ENCODE data around the gene MCL1. TPM values are rescaled to one million over a fixed set of nuclear protein-coding genes. Genes with fewer than 3 reads are reported as not detected.

The MCL1 gene
- total RNA-seq, 1 donor from 2014 or later, result 149 TPM

- DNase-seq (ENCODE audit: low read depth in 2 of 2), result no peak
Observed at GRCh38 chr1:150557813-150558212, 21.6 kb downstream of the MCL1 start.

- no peak for DNase-seq (ENCODE audit: low read depth in 2 of 2)
Observed at GRCh38 chr1:150557065-150557600, 22.3 kb downstream of the MCL1 start.

- no peak for DNase-seq (ENCODE audit: low read depth in 2 of 2)
Observed at GRCh38 chr1:150555971-150556865, 23.2 kb downstream of the MCL1 start.

- no peak for DNase-seq (ENCODE audit: low read depth in 2 of 2)
Observed at GRCh38 chr1:150555198-150555970, 24.0 kb downstream of the MCL1 start.

GRCh38 chr1:150554086-150554452 lies 25.3 kb downstream of the MCL1 start:
- DNase-seq (ENCODE audit: low read depth in 2 of 2), result no peak

- no peak for DNase-seq (ENCODE audit: low read depth in 2 of 2)
Observed at GRCh38 chr1:150553392-150554085, 25.9 kb downstream of the MCL1 start.

GRCh38 chr1:150552911-150553289 lies 26.5 kb downstream of the MCL1 start:
- DNase-seq (ENCODE audit: low read depth in 2 of 2), result no peak

GRCh38 chr1:150552128-150552910 lies 27.1 kb downstream of the MCL1 start:
- peak; percentile 46 to 74 for DNase-seq (ENCODE audit: low read depth in 2 of 2)

GRCh38 chr1:150551784-150552127 lies 27.7 kb downstream of the MCL1 start:
- no peak for DNase-seq (ENCODE audit: low read depth in 2 of 2)

- no peak for DNase-seq (ENCODE audit: low read depth in 2 of 2)
Observed at GRCh38 chr1:150551051-150551783, 28.2 kb downstream of the MCL1 start.

- no peak for DNase-seq (ENCODE audit: low read depth in 2 of 2)
Observed at GRCh38 chr1:150550222-150551050, 29.0 kb downstream of the MCL1 start.

GRCh38 chr1:150549496-150550221 lies 29.8 kb downstream of the MCL1 start:
- no peak for DNase-seq (ENCODE audit: low read depth in 2 of 2)

GRCh38 chr1:150548632-150549495 lies 30.5 kb downstream of the MCL1 start, which contains the start of gene ADAMTSL4:
Gene ADAMTSL4, plus strand, starts transcription at chr1:150549408. Its CDS starts 2,881 bp downstream, at chr1:150552289.
- DNase-seq (ENCODE audit: low read depth in 2 of 2), result peak in 1 of 2 donors; percentile 67

- DNase-seq (ENCODE audit: low read depth in 2 of 2), result no peak
Observed at GRCh38 chr1:150548324-150548631, 31.1 kb downstream of the MCL1 start.

GRCh38 chr1:150546294-150546937 lies 33.0 kb downstream of the MCL1 start:
- no peak for DNase-seq (ENCODE audit: low read depth in 2 of 2)

GRCh38 chr1:150545486-150546032 lies 33.9 kb downstream of the MCL1 start:
- no peak for DNase-seq (ENCODE audit: low read depth in 2 of 2)

GRCh38 chr1:150544204-150544603 lies 35.2 kb downstream of the MCL1 start:
- DNase-seq (ENCODE audit: low read depth in 2 of 2), result no peak
